Thymus (tissue), 11 donors: Measurements from ENCODE around the gene UBA52. TPM values are rescaled to one million over a fixed set of nuclear protein-coding genes. Genes with fewer than 3 reads are reported as not detected.
"Not testable (repeated sequence)": the region's sequence is repeated elsewhere in the genome, so short reads cannot be mapped to it uniquely, and the experiment has no call there.

ENCODE experiments used
- DNase-seq, 9 donors: peaks; one replicate each; pipeline ENCODE4 v3.0.0-alpha.2; 2013; ENCODE audit warnings: low spot score in 9 of 9, low read depth in 6 of 9, missing footprints in 1 of 9
- H3K27ac ChIP-seq, 2 donors: one replicate each; pipeline ENCODE4 v1.5.1; 2013; ENCODE audit warnings: control low read depth in 1 of 2, low read depth in 1 of 2, low read length in 1 of 2, mild to moderate bottlenecking in 1 of 2, moderate library complexity in 1 of 2
- H3K27me3 ChIP-seq, 2 donors: one replicate each; pipeline ENCODE4 v1.5.1; 2013; ENCODE audit warnings: low read length in 1 of 2; ENCODE audit not compliant: control insufficient read depth in 2 of 2, insufficient read depth in 1 of 2
- H3K36me3 ChIP-seq, 2 donors: one replicate each; pipeline ENCODE4 v1.5.1; 2013; ENCODE audit warnings: low read length in 1 of 2, mild to moderate bottlenecking in 1 of 2, moderate library complexity in 1 of 2; ENCODE audit not compliant: control insufficient read depth in 2 of 2, insufficient read depth in 2 of 2
- H3K4me1 ChIP-seq, 2 donors: one replicate each; pipeline ENCODE4 v1.5.1; 2013; ENCODE audit warnings: low read length in 2 of 2; ENCODE audit not compliant: control insufficient read depth in 2 of 2, insufficient read depth in 2 of 2
- H3K4me3 ChIP-seq, 2 donors: one replicate each; pipeline ENCODE4 v1.5.1; 2013; ENCODE audit warnings: low read length in 2 of 2, control low read depth in 1 of 2, mild to moderate bottlenecking in 1 of 2
- H3K9me3 ChIP-seq, 2 donors: one replicate each; pipeline ENCODE4 v1.5.1; 2013; ENCODE audit warnings: low read length in 1 of 2, mild to moderate bottlenecking in 1 of 2; ENCODE audit not compliant: control insufficient read depth in 2 of 2, insufficient read depth in 1 of 2
- WGBS: extraction: QIAGEN DNeasy Blood & Tissue Kit; methylation state at CpG from one replicate; pipeline ENCODE4 v1.1.7; 2013; 5-methylcytosine and 5-hydroxymethylcytosine counted together
- polyA plus RNA-seq: library from polyadenylated mRNA; stranded (reverse); fragments of 200-250 nt; gene quantifications from one replicate; pipeline ENCODE4 v1.2.3, GENCODE V29; 2013
- total RNA-seq: library from RNA; stranded (reverse); fragments of 120-200 nt; gene quantifications from one replicate; pipeline ENCODE4 v1.2.4, GENCODE V29; 2013
- donor health status: healthy.

Gene UBA52
- total and polyA plus RNA-seq, 2 donors = 1,270 to 1,679 TPM

DNA sequence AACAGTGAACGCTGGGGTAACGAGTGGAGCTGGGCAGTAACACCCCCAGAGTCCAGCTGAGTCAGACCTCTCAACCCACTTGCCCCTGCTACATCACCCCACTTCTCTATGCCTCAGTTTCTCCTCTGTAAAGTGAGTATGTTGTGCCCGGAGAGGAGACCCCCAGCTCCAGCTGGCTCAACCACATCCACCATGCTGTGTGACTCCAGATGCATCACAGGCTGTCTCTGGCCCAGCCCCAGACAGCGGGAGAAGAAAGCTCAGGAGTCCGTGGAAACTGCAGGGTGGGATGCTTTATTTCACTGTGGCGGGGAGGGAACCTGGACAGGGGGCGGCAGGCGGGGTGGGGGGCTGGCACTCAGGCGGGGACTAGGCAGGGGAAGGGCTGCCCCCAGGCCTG, 40.2 kb upstream of the UBA52 start:
- peaks cover 27 to 43% of the 10 kb centered on the region in 2 donors for H3K36me3 ChIP-seq

DNA sequence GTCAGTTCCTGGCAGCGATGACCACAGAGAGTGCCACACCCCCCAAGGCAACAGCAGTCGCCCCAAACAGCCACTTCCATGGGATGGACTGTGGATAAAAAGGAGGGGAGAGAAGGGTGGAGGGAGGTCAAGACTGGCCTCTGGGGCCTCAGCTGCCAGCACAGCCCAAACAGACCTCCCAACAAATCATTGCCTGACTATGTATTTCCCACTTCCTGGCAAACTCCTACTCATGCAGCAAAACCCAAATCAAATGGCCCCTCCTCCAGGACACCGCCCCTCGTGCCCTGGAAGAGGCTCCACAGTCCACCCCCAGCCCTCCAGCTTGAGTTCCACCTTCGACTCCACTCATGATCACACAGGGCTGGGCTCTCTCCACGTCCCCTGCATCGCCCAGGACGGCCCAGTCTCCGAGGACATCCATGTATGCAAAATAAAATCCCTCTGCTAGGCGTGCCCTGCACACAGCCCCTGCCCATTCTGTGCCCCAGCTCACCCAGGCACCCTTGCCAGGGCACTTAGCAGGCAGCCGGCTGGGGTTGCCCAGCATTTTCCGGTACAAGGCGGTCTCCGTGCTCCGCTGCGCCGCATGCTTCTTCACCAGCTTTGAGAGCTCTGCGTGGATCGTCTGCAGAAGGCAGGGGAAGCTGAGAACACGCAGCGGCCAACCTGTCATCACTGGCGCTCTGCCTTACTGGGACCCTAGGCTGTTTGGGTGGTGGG, 39.3 kb upstream of the UBA52 start:
- Histone ChIP-seq H3K4me1 (no peaks in the 10 kb centered on the region), H3K4me3 (no peak overlapping the region), H3K27me3 (no peaks in the 10 kb centered on the region), H3K36me3 (peaks cover 35 to 51% of the 10 kb centered on the region in 2 donors), H3K9me3 (no peaks in the 10 kb centered on the region), H3K27ac (no peak overlapping the region)
- WGBS = 98% methylated on average over 22 of the region's 22 CpGs
- no peak for DNase-seq

More for the DNA sequence above, 40.2 kb upstream of the UBA52 start:
- Histone ChIP-seq H3K4me1 (no peaks in the 10 kb centered on the region), H3K27me3 (no peaks in the 10 kb centered on the region), H3K4me3 (no peak overlapping the region), H3K9me3 (no peaks in the 10 kb centered on the region), H3K27ac (no peak overlapping the region)
- WGBS = 99% methylated on average over 9 of the region's 9 CpGs
- DNase-seq = no peak

DNA sequence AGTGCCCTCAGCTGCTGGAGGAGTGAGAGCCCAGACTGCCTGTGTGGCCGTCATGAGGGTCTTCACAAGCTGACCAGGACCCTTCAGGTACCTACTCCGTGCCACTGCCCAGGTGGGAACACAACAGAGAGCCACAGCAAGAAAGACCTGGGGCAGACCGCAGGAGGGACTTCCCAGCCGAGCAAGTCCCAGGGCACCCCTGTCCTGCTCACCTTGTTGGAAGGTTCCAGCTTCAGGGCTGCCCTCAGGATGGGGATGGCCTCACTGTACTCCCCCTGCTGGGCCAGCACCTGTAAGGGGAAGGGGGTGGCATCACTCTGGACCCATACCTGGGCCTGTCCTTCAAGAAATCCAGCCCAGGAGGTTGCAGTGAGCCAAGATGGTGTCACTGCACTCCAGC, 38.6 kb upstream of the UBA52 start:
- DNase-seq = no peak
- Histone ChIP-seq H3K4me1 (no peaks in the 10 kb centered on the region), H3K27ac (no peak overlapping the region), H3K36me3 (peaks cover 42 to 59% of the 10 kb centered on the region in 2 donors), H3K4me3 (no peak overlapping the region), H3K27me3 (no peaks in the 10 kb centered on the region), H3K9me3 (no peaks in the 10 kb centered on the region)
- WGBS = 98% methylated on average over 4 of the region's 4 CpGs

DNA sequence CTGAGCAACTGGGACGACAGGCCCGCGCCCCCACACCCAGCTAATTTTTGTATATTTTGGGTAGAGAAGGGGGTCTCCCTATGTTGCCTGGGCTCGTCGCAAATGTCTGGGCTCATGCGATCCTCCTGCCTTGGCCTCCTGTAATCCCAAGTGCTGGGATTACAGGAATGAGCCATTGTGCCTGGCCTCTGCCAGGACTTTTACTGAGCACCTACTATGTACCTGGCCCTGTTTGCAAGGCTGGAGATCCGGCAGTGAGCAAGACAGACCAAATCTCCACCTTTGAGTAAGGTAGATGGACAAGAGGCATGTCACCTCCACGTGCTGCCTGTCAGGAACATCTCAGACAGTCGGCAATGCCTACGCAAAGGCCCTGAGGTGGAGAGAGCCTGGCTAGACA, 35.2 kb upstream of the UBA52 start:
- no peaks in the 10 kb centered on the region for H3K27me3 ChIP-seq
- peaks cover 62 to 79% of the 10 kb centered on the region in 2 donors for H3K36me3 ChIP-seq
- no peak for DNase-seq
- H3K4me1 ChIP-seq = no peaks in the 10 kb centered on the region
- H3K27ac ChIP-seq = no peak overlapping the region
- over 99% methylated on average over 10 of the region's 10 CpGs for WGBS
- no peaks in the 10 kb centered on the region for H3K9me3 ChIP-seq
- no peak overlapping the region for H3K4me3 ChIP-seq

DNA sequence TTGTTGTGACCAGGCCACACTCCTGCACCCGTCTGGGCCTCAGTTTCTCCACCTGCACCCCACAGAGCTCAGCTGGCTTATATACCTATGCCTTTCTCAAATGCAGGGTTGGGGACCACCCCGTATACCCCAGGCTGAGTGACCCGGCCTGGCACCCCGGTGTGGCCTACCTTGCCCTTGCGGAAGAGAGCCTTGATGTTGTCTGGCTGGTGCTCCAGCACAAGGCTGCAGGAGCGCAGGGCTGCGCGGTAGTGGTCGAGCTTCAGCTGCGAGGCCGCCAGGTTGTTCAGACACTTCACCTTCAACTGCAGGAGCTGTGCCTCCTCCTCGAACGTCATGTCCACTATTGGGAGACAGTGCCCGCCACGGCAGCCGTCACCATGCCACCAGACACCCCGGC, 34.2 kb upstream of the UBA52 start:
- Histone ChIP-seq H3K27me3 (no peaks in the 10 kb centered on the region), H3K27ac (no peak overlapping the region), H3K36me3 (peaks cover 60 to 73% of the 10 kb centered on the region in 2 donors), H3K4me3 (no peak overlapping the region), H3K4me1 (peaks cover under 1 to 6% of the 10 kb centered on the region in 2 donors), H3K9me3 (no peaks in the 10 kb centered on the region)
- DNase-seq = no peak
- 97% methylated on average over 17 of the region's 17 CpGs for WGBS

DNA sequence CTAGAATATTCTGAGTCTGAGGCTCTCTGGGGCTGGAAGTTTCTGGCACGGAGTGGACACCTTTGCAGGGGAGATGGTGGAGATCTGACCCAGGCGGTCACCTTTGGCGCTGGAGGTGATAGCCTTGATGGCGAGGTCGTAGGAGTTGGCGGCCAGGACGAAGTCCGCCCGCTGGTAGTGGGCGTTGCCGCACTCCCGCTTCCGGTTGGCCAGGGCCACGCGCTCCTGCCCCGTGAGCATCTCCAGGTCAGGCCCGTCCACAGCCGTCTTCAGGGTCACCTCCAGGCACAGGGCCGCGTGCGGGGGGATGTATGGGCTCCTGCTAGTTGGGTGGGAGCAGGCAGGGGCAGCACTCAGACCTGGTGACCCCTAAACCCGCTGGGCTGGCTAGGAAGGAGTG, 33.5 kb upstream of the UBA52 start:
- DNase-seq = no peak
- Histone ChIP-seq H3K4me3 (no peak overlapping the region), H3K27ac (no peak overlapping the region), H3K9me3 (no peaks in the 10 kb centered on the region), H3K4me1 (peaks cover 2 to 8% of the 10 kb centered on the region in 2 donors), H3K27me3 (no peaks in the 10 kb centered on the region), H3K36me3 (peaks cover 54 to 66% of the 10 kb centered on the region in 2 donors)
- WGBS = 97% methylated on average over 22 of the region's 22 CpGs

DNA sequence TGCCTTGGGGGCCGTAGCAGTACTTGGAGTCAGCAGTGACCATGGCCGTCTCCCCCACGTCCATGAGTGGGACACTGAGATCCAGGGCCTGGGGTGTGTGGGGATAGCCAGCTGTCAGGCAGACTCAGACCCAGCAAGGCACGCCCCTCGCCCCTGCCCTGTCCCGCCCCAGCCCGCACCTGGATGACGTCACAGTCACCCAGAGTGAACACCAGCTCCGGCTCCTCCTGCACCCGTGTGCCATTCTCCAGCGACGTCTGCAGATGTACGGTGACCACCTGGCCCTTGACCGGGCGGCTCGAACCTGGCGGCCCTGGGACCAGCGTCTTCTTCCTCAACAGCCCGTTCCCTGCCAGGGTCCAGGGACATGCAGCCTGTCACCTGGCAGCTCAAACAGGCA, 32.3 kb upstream of the UBA52 start:
- Histone ChIP-seq H3K27me3 (no peaks in the 10 kb centered on the region), H3K36me3 (peaks cover 51 to 60% of the 10 kb centered on the region in 2 donors), H3K4me1 (peaks cover 2 to 16% of the 10 kb centered on the region in 2 donors), H3K9me3 (no peaks in the 10 kb centered on the region), H3K4me3 (no peak overlapping the region), H3K27ac (no peak overlapping the region)
- DNase-seq = no peak
- 98% methylated on average over 19 of the region's 19 CpGs for WGBS

DNA sequence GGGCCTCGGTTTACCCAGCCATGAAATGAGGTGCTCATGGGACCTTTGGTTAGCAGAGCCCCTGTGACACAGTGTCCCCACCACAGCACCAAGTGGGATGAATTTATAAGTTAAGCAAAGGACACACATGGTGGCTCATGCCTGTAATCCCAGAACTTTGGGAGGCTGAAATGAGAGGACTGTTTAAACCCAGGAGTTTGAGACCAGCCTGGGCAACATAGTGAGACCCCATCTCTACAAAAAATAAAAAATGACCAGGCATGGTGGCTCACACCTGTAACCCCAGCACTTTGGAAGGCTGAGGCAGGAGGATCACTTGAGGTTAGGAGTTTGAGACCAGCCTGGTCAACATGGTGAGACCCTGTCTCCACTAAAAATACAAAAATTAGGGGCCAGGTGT, 31.5 kb upstream of the UBA52 start:
- not testable (repeated sequence) for H3K4me3 ChIP-seq, H3K9me3 ChIP-seq, DNase-seq, H3K27ac ChIP-seq, H3K27me3 ChIP-seq
- Histone ChIP-seq H3K4me1 (peaks cover 2 to 18% of the 10 kb centered on the region in 2 donors), H3K36me3 (peaks cover 49 to 55% of the 10 kb centered on the region in 2 donors)
- WGBS = 100% methylated on average over 1 of the region's 1 CpG

DNA sequence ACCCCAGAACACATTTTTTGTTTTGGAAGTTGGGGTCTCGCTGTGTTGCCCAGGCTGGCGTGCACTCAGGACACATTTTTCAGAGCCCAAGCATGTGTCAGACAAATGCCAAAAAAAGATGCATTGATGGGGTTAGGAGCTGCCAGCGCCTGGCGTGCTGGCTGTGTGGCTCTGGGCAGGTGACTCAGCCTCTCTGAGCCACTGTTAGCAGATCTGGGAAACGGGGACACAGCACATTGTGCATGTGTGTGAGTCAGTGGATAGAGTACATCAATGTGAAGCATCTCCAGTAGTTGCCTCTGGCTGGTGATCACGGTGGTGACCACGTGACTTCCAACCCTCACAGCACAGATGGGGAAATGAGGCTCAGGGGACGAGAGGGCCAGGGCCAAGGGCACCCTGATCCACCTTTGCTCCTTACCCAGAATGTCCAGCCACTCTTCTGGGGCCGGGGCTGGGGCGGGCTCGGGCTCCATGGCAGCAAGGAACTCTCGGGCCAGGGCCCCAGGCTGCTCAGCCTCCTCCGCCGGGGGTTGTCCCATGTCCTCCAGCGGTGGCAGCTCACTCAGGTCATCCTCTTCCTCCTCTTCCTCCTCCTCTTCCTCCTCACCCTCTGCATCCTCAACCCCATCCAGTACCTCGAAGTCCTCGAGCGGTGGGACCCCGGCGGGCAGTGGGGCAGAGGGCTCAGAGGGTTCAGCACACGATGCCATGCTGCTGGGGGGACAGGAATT, 30.2 kb upstream of the UBA52 start:
- H3K36me3 ChIP-seq = peaks cover 43 to 45% of the 10 kb centered on the region in 2 donors
- no peak overlapping the region for H3K4me3 ChIP-seq
- H3K27ac ChIP-seq = no peak overlapping the region
- DNase-seq = no peak
- no peaks in the 10 kb centered on the region for H3K27me3 ChIP-seq
- H3K4me1 ChIP-seq = peaks cover 2 to 18% of the 10 kb centered on the region in 2 donors
- H3K9me3 ChIP-seq = no peaks in the 10 kb centered on the region
- 97% methylated on average over 21 of the region's 21 CpGs for WGBS
